Measurements from ENCODE around the gene STX8. TPM values are rescaled to one million over a fixed set of nuclear protein-coding genes. Genes with fewer than 3 reads are reported as not detected.

Gene STX8
- total RNA-seq, 1 experiment from 2014 or later = 50.3 TPM

Other genes with a start within 250 kb of the STX8 start
- not detected for gene CFAP52, start 822 bp upstream of the STX8 start, total RNA-seq (2021; ENCODE audit: unreplicated experiment)
- 7.3 TPM for gene USP43, start 69.7 kb upstream of the STX8 start, total RNA-seq (2021; ENCODE audit: unreplicated experiment)
- gene DHRS7C, start 215.8 kb upstream of the STX8 start, total RNA-seq (2021; ENCODE audit: unreplicated experiment) = not detected
- gene GSG1L2, start 246.3 kb upstream of the STX8 start, total RNA-seq (2021; ENCODE audit: unreplicated experiment) = not detected